ENCODE data around the gene NDUFC1. TPM values are rescaled to one million over a fixed set of nuclear protein-coding genes. Genes with fewer than 3 reads are reported as not detected.
A peak's percentile ranks its signal among the peaks of the same experiment; 100 is the strongest.

NDUFC1 gene
- total and polyA plus RNA-seq, 9 of the 15 experiments (the other 6 are each of a cell fraction or from before 2014, with no cell fraction given) = 58.9 to 378 (median 120) TPM

- TF ChIP-seq PPARD (CRISPR knock-in tag; IDR thresholded peaks at IDR 0.05) (no peak), ZNF699 (CRISPR knock-in tag; IDR thresholded peaks at IDR 0.05; ENCODE audit: insufficient replicate concordance) (no peak), ZNF655 (CRISPR knock-in tag; IDR thresholded peaks at IDR 0.05) (no peak), TEAD1 (CRISPR knock-in tag; IDR thresholded peaks at IDR 0.05) (no peak), MAFK (IDR thresholded peaks at IDR 0.05; ENCODE audit: low read length) (peak; percentile 43; the same call in 1 of the 2 replicates), DPF2 (IDR thresholded peaks at IDR 0.05) (0 out of 2 replicates have a peak, but pooled peaks have one; percentile 22), ZBTB8A (IDR thresholded peaks at IDR 0.05; ENCODE audit: partially characterized antibody) (no peak), SOX6 (IDR thresholded peaks at IDR 0.05) (0 out of 2 replicates have a peak, but pooled peaks have one; percentile 20), CTCF (IDR thresholded peaks at IDR 0.05 in 2 of 3, conservative IDR thresholded peaks at IDR 0.05 in 1 of 3; ENCODE audit: insufficient read depth in 2 of 3, low read depth in 1 of 3, low read length in 3 of 3) (no peak), NCOA2 (IDR thresholded peaks at IDR 0.05; ENCODE audit: partially characterized antibody in 2 of 2) (no peak), XRCC4 (IDR thresholded peaks at IDR 0.05; ENCODE audit: extremely low read depth, insufficient read depth, insufficient read length) (no peak), ZNF316 (IDR thresholded peaks at IDR 0.05) (peak; percentile 37), PKNOX1 (IDR thresholded peaks at IDR 0.05) (peak; percentile 84), NFE2 (IDR thresholded peaks at IDR 0.05; ENCODE audit: low read depth) (peak; percentile 75), FOXJ2 (tag; IDR thresholded peaks at IDR 0.05) (peak; percentile 43; the same call in 1 of the 2 replicates), CHD1 (IDR thresholded peaks at IDR 0.05; ENCODE audit: low read length) (no peak), ARHGAP35 (IDR thresholded peaks at IDR 0.05; ENCODE audit: partially characterized antibody) (no peak), MCM2 (IDR thresholded peaks at IDR 0.05; ENCODE audit: low read depth) (no peak), DACH1 (IDR thresholded peaks at IDR 0.05; ENCODE audit: partially characterized antibody) (no peak), POLR2H (tag; IDR thresholded peaks at IDR 0.05; ENCODE audit: low read depth) (no peak), NR3C1 (CRISPR knock-in tag; IDR thresholded peaks at IDR 0.05) (no peak), ZC3H4 (CRISPR knock-in tag; IDR thresholded peaks at IDR 0.05; ENCODE audit: borderline replicate concordance) (no peak), GTF2F1 (IDR thresholded peaks at IDR 0.05; ENCODE audit: low read depth, low read length) (no peak)
These were observed 13.0 kb upstream of the NDUFC1 start (continued) for GRCh38 chr4:139315221-139315675.

Measured in K562 (cell line).